ENCODE results near the gene SRP14.

The SRP14 gene

DNA sequence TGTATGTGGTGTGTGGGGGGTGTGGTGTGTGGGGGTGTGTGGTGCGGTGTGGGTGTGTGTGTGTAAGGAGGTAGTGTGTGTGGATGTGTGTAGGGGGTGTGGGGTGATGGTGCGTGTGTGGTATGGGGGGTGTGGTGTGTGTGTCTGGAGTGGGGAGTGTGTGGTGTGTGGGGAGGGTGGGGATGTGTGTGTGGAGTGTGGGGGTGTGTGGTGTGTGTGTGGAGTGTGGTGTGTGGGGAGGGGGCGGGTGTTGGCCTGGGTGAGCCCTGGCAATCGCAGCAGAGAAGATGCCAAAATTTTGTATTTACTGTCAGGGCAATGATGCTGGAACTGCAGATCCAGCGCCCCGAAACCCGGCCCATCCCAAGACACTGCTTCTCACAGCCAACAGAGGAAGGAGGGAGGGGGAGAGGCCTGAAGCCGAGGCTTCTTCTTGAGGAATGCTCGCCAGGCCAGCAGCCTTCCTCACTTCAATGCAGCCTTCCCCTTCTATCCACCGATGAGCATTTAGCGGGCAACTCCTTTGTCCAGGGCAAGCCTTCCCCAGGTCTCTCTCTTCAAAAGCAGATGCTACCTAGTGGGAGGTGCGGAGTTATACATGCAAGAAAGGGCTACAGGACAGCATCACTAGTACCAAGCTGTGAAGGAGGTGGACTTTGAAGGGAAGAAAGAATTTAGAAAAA lies 11.9 kb upstream of the SRP14 start:
- H3K4me3 ChIP-seq (ENCODE audit: low read depth in 1 of 5, low read length in 5 of 5) = no peak overlapping the region
- H3K9me3 ChIP-seq (ENCODE audit: control insufficient read depth in 5 of 5, low read length in 5 of 5) = no peaks in the 10 kb centered on the region
- H3K9ac ChIP-seq (ENCODE audit: low read length in 5 of 5) = no peak overlapping the region
- H3K27me3 ChIP-seq (ENCODE audit: control insufficient read depth in 5 of 5, insufficient read depth in 4 of 5, low read length in 5 of 5) = no peaks in the 10 kb centered on the region
- H3K36me3 ChIP-seq (ENCODE audit: control insufficient read depth in 5 of 5, insufficient read depth in 5 of 5, low read length in 5 of 5) = peaks cover 0 to 8% (median 0%) of the 10 kb centered on the region in 5 donors
- H3K27ac ChIP-seq (ENCODE audit: low read depth, low read length) = no peak overlapping the region
- peaks cover 17 to 53% (median 45%) of the 10 kb centered on the region in 5 donors for H3K4me1 ChIP-seq (ENCODE audit: control insufficient read depth in 5 of 5, insufficient read depth in 5 of 5, low read length in 5 of 5)

DNA sequence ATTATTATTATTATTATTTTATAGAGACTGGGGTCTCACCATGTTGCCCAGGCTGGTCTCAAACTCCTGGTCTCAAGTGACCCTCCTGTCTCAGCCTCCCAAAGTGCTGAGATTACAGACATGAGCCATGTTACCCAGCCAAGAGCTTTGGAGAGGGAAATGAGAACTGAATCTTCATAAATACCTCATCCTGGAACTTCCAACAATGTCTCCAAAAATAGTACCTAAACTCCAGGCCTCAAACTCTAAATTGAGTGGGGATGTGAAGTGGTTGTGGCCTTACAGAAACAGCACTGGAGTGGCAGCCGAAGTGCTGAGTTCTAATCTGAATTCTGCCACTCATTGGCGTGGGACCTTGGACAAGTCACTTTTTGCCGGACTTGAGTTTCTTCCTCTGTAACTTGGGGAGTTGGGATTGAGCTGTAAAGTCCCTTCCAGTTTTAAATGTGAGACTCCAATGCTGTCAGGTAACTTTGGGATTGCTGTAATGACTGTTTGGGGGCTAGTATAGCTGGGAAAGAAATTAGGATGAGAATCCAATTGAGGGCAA lies 10.0 kb upstream of the SRP14 start:
- no peak overlapping the region for H3K4me3 ChIP-seq (ENCODE audit: low read depth in 1 of 5, low read length in 5 of 5)
- peaks cover 17 to 53% (median 39%) of the 10 kb centered on the region in 5 donors for H3K4me1 ChIP-seq (ENCODE audit: control insufficient read depth in 5 of 5, insufficient read depth in 5 of 5, low read length in 5 of 5)
- H3K27me3 ChIP-seq (ENCODE audit: control insufficient read depth in 5 of 5, insufficient read depth in 4 of 5, low read length in 5 of 5) = no peaks in the 10 kb centered on the region
- no peaks in the 10 kb centered on the region for H3K9me3 ChIP-seq (ENCODE audit: control insufficient read depth in 5 of 5, low read length in 5 of 5)
- peaks cover 0 to 8% (median 0%) of the 10 kb centered on the region in 5 donors for H3K36me3 ChIP-seq (ENCODE audit: control insufficient read depth in 5 of 5, insufficient read depth in 5 of 5, low read length in 5 of 5)
- H3K27ac ChIP-seq (ENCODE audit: low read depth, low read length) = no peak overlapping the region
- no peak overlapping the region for H3K9ac ChIP-seq (ENCODE audit: low read length in 5 of 5)

DNA sequence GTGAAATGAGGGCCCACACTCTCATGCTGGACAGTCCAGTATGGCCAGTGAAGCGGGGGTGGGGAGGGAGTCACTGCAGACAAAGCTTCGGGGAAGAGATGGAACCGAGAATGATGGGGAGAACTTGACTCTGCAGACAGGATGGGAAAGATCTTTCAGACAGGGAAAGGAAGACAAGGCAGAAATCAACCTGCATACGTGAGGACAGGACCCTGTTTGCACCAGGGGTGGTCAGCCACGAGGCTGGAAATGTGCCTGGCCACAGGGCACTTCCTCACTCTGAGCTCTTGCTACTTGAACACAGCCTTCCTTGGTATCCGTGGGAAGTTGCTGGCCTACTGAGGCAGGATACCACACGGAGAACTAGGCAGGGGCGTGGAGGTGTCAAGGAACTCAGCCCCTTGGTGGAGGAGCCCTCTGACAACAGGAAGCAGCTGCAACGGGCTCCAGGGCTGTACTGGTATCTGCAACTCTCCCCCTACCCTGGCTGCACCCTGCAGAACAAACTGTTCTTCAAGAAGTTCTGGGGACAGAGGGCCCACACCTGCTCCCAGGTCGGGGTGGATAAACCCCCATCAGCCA lies 9.3 kb upstream of the SRP14 start:
- no peaks in the 10 kb centered on the region for H3K9me3 ChIP-seq (ENCODE audit: control insufficient read depth in 5 of 5, low read length in 5 of 5)
- H3K4me1 ChIP-seq (ENCODE audit: control insufficient read depth in 5 of 5, insufficient read depth in 5 of 5, low read length in 5 of 5) = peaks cover 17 to 53% (median 37%) of the 10 kb centered on the region in 5 donors
- H3K27ac ChIP-seq (ENCODE audit: low read depth, low read length) = peak overlapping the region; percentile 76
- H3K9ac ChIP-seq (ENCODE audit: low read length in 5 of 5) = peak overlapping the region in 3 of 5 donors; percentile 7 to 39 (median 11)
- peaks cover 0 to 6% (median 0%) of the 10 kb centered on the region in 5 donors for H3K36me3 ChIP-seq (ENCODE audit: control insufficient read depth in 5 of 5, insufficient read depth in 5 of 5, low read length in 5 of 5)
- H3K4me3 ChIP-seq (ENCODE audit: low read depth in 1 of 5, low read length in 5 of 5) = no peak overlapping the region
- no peaks in the 10 kb centered on the region for H3K27me3 ChIP-seq (ENCODE audit: control insufficient read depth in 5 of 5, insufficient read depth in 4 of 5, low read length in 5 of 5)

DNA sequence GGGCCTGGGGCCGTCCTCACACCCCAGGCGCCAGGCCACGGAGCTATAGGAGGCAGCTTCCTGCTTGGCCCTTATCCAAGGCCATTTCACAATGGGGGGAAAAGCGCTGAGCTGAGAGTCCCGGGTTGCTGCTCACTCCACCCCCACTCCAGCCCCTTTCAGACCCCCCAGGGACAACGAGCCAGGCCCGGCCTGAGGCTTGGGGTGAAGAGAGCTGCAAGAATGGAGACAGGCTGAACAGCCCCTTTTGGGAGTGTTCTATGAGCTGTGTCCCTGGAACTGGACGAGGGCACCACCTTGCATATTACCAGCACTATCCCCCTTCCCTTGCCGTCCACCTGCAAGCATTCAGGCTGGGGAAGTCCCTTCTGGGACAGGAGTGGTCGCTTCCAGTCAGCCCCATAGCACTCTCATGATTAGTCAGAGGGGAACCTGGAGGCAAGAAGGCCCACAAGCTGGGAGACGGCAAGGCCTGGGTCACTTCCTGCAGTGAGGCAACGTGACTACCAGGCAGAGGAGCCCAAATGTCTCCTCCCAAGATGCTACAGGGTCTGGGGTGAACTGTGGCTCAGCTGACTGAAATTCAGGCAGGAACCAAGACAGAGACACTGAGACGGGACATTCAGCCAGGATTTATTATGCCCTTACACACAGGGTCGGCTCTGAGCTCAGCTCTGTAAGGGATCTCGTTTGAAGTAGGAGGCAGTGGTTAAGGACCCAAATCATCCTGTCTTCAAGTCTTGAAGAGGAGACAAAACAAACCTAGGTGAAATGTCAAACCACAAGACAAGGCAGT lies 8.6 kb upstream of the SRP14 start:
- Histone ChIP-seq H3K36me3 (ENCODE audit: control insufficient read depth in 5 of 5, insufficient read depth in 5 of 5, low read length in 5 of 5) (peaks cover 0 to 6% (median 0%) of the 10 kb centered on the region in 5 donors), H3K9ac (ENCODE audit: low read length in 5 of 5) (peak overlapping the region; percentile 11 to 63 (median 38)), H3K4me1 (ENCODE audit: control insufficient read depth in 5 of 5, insufficient read depth in 5 of 5, low read length in 5 of 5) (peaks cover 17 to 50% (median 37%) of the 10 kb centered on the region in 5 donors), H3K9me3 (ENCODE audit: control insufficient read depth in 5 of 5, low read length in 5 of 5) (no peaks in the 10 kb centered on the region), H3K27ac (ENCODE audit: low read depth, low read length) (peak overlapping the region; percentile 76), H3K27me3 (ENCODE audit: control insufficient read depth in 5 of 5, insufficient read depth in 4 of 5, low read length in 5 of 5) (no peaks in the 10 kb centered on the region), H3K4me3 (ENCODE audit: low read depth in 1 of 5, low read length in 5 of 5) (peak overlapping the region in 1 of 5 donors; percentile 15)

DNA sequence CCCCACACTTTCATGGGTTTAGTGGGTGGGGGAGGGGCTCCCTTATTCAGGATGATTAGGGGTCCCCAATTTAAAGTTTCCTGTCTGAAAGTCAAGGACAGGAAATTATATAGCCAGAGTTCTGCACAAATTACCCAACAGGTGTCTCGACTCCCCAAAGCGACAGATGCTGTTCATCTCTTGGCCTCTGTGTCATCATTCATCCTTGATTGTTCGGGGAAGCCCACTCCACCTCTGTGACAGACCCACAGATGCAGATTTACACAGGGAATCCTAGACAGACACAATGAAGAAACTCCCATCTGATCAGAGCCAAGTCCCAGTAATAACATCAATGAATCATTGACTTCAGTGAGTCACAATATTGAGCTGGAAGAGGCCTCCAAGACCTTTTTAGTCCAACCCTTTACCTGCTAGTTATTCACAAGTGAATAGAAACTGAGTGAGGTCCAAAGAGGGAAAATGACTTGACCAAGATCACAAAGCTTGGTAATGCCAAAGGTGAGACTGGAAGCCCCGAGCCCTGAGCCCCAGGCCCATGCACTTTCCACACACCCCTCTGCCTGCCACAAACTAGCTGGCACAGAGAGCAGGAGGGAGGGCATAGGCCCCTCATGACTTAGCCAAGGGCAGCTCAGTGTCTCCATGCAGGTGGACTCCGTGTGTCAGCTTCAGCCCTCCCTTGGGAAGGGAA lies 7.9 kb upstream of the SRP14 start:
- Histone ChIP-seq H3K9ac (ENCODE audit: low read length in 5 of 5) (peak overlapping the region in 3 of 5 donors; percentile 32 to 63 (median 38)), H3K27ac (ENCODE audit: low read depth, low read length) (peak overlapping the region; percentile 76), H3K4me3 (ENCODE audit: low read depth in 1 of 5, low read length in 5 of 5) (peak overlapping the region in 1 of 5 donors; percentile 15), H3K4me1 (ENCODE audit: control insufficient read depth in 5 of 5, insufficient read depth in 5 of 5, low read length in 5 of 5) (peaks cover 17 to 50% (median 37%) of the 10 kb centered on the region in 5 donors), H3K36me3 (ENCODE audit: control insufficient read depth in 5 of 5, insufficient read depth in 5 of 5, low read length in 5 of 5) (no peaks in the 10 kb centered on the region), H3K27me3 (ENCODE audit: control insufficient read depth in 5 of 5, insufficient read depth in 4 of 5, low read length in 5 of 5) (no peaks in the 10 kb centered on the region), H3K9me3 (ENCODE audit: control insufficient read depth in 5 of 5, low read length in 5 of 5) (no peaks in the 10 kb centered on the region)

DNA sequence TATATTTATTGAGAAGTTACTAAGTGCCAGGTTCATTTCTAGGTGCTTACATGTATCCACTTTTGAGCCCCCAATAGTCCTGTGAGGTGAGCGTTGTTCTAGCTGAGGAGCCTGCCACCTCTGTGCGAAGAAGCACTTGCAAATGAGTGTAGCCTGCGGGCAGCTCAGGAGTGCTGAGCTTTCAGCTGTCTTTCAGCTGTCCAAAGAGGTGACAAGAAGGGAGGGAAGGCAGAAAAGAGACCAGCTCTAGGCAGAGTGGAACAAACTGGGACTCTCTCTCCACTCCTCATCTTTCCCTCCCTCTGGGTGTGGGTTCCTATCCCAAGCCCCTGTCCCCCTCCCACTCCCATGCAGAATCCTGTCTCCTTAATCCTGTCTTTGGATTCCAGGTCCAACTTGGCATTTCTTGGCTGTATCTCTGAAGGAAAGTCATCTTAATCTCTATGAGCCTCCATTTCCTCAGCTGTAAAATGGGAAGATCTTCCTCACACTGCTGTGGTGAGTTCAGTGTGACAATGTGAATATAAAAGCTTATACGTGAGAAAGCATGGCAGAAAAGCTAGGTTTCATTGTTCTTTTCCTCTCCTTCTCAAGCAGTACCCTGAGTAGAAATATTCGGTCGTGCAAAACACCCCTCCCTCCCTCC lies 6.7 kb upstream of the SRP14 start:
- Histone ChIP-seq H3K9me3 (ENCODE audit: control insufficient read depth in 5 of 5, low read length in 5 of 5) (no peaks in the 10 kb centered on the region), H3K27ac (ENCODE audit: low read depth, low read length) (peak overlapping the region; percentile 50), H3K4me1 (ENCODE audit: control insufficient read depth in 5 of 5, insufficient read depth in 5 of 5, low read length in 5 of 5) (peaks cover 17 to 52% (median 37%) of the 10 kb centered on the region in 5 donors), H3K4me3 (ENCODE audit: low read depth in 1 of 5, low read length in 5 of 5) (peak overlapping the region in 1 of 5 donors; percentile 40), H3K27me3 (ENCODE audit: control insufficient read depth in 5 of 5, insufficient read depth in 4 of 5, low read length in 5 of 5) (no peaks in the 10 kb centered on the region), H3K36me3 (ENCODE audit: control insufficient read depth in 5 of 5, insufficient read depth in 5 of 5, low read length in 5 of 5) (no peaks in the 10 kb centered on the region), H3K9ac (ENCODE audit: low read length in 5 of 5) (no peak overlapping the region)

DNA sequence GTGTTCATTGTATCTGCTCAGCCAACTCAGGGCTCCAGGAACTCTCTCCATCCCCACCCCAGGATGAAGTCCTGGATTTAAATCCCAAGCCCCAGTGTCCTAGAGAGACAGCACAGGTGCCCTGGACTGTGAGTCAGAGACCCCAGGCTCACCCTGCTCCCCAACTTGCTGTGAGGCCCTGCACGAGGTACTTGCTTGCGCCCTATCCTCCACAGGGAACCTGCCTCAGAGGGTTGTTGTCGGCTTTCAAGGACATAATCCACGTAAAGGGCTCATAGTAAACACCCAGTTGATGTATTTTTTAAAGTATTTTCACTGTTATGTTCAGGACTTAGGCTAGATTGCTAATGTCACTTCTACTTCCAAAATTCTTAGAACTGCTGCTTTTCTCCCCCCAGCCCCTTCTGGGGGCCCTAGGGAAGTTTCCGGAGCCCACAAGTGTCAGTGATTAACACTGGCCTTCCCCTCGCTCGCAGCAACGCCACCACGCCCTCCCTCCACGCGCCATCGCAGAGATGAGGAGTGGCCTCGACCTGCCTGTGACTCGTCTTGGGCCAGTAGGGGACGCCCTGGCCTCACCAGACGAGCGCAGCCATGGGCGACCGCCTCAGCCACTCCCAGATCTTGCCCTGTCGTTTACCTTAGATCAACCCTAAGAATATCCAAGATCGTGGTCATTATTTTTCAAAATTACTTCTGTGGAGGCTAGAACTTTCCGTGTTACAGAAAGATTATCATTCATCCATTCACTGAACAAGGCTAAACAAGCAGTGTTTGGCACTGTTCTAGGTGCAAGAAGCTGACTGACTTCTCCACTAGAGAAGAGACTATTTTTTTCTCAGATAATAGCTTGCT lies 6.0 kb upstream of the SRP14 start:
- no peaks in the 10 kb centered on the region for H3K27me3 ChIP-seq (ENCODE audit: control insufficient read depth in 5 of 5, insufficient read depth in 4 of 5, low read length in 5 of 5)
- H3K9me3 ChIP-seq (ENCODE audit: control insufficient read depth in 5 of 5, low read length in 5 of 5) = no peaks in the 10 kb centered on the region
- H3K4me1 ChIP-seq (ENCODE audit: control insufficient read depth in 5 of 5, insufficient read depth in 5 of 5, low read length in 5 of 5) = peaks cover 17 to 58% (median 43%) of the 10 kb centered on the region in 5 donors
- H3K36me3 ChIP-seq (ENCODE audit: control insufficient read depth in 5 of 5, insufficient read depth in 5 of 5, low read length in 5 of 5) = no peaks in the 10 kb centered on the region
- H3K9ac ChIP-seq (ENCODE audit: low read length in 5 of 5) = peak overlapping the region in 2 of 5 donors; percentile 20 to 56
- H3K27ac ChIP-seq (ENCODE audit: low read depth, low read length) = peak overlapping the region; percentile 62
- H3K4me3 ChIP-seq (ENCODE audit: low read depth in 1 of 5, low read length in 5 of 5) = peak overlapping the region in 3 of 5 donors; percentile 20 to 42 (median 40)

DNA sequence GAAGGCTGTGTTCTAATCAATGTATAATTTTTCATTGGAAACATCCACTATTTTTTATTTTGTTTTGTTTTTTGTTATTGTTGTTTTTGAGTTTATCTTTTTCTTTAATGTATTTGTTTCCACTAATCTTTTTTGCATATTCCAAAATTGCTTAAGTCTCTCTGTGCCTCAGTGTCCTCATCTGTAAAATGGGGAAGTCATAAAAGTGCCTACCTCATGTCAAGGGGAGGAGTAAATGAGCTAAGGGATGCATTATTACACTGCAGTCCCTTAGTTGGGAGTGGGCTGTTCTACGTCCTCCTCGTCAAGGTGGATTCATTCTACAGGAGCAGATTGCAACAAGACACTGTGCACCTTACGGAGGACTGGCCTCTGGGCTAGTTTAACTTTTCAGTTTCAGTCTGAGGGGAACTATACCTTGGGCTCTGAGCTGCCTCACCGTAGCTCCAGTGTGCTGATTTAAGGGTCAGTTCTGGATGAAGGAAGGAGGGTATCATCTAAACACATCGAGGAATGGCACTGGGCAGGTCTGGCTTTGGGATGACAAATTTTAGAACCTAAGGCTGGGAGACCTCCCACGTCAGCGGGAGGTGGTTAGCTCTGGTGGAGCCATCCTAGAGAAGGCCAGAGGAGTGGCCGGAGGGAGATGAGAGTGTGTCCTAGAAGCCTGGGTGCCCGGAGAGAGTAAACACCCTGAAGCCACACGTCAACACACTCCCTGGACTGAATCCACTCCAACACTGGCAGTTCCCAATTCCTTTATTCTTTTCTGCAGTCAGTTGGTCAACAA lies 5.1 kb upstream of the SRP14 start:
- peak overlapping the region; percentile 62 for H3K27ac ChIP-seq (ENCODE audit: low read depth, low read length)
- no peak overlapping the region for H3K4me3 ChIP-seq (ENCODE audit: low read depth in 1 of 5, low read length in 5 of 5)
- H3K36me3 ChIP-seq (ENCODE audit: control insufficient read depth in 5 of 5, insufficient read depth in 5 of 5, low read length in 5 of 5) = no peaks in the 10 kb centered on the region
- H3K27me3 ChIP-seq (ENCODE audit: control insufficient read depth in 5 of 5, insufficient read depth in 4 of 5, low read length in 5 of 5) = no peaks in the 10 kb centered on the region
- H3K4me1 ChIP-seq (ENCODE audit: control insufficient read depth in 5 of 5, insufficient read depth in 5 of 5, low read length in 5 of 5) = peaks cover 17 to 53% (median 45%) of the 10 kb centered on the region in 5 donors
- H3K9ac ChIP-seq (ENCODE audit: low read length in 5 of 5) = no peak overlapping the region
- no peaks in the 10 kb centered on the region for H3K9me3 ChIP-seq (ENCODE audit: control insufficient read depth in 5 of 5, low read length in 5 of 5)

Data from subcutaneous abdominal adipose tissue (tissue), 5 donors.